Heart left ventricle (tissue), 13 donors: Measurements from ENCODE around the gene HEPACAM.

Source experiments
- CTCF ChIP-seq, 12 donors: fragments of 200-600 bp; sonication (generic) in 4 of 12; IDR thresholded peaks; one replicate each; pipeline versions ENCODE4 v1.5.0 to v1.8.0; 2018 to 2022; ENCODE audit warnings: antibody characterized with exemption in 12 of 12, mild to moderate bottlenecking in 5 of 12
- POLR2A ChIP-seq, 2 donors: fragments of 450-650 bp; IDR thresholded peaks; one replicate each; pipeline ENCODE4 v1.6.1; 2017; ENCODE audit warnings: antibody characterized with exemption in 2 of 2, mild to moderate bottlenecking in 2 of 2, moderate library complexity in 2 of 2
- donor health status: ischemic (EF 13 %, LVEDD 7.1; RV severe dilation, severe dysfunction).
- donor health status: DM: no; HTN: yes; CAD: no.
- donor health status: DM: no; HTN: no; CAD: no.
- donor health status: ischemic (EF 25% LVEDD 6.9; RV normal size, moderate dysfunction).
- donor health status: ischemic (EF 25% LVEDD 5.7; RV mildly dilated, moderate dysfunction).
- donor health status: ischemic (EF 35%, LVEDD 5.7; RV mildly dilated, moderate dysfunction).
- donor health status: nonischemic (EF 11% LVEDD 7.7; RV severe dilation, severe dysfunction).
- donor health status: DM: yes; HTN: yes; CAD: no.
- donor health status: PGD.
- donor health status: ischemic (EF 29% LVEDD 5.4; RV normal size, mild dysfunction).
- donor health status: nonischemic (EF 23%, LVEDD 6.1; RV moderate dilation, normal function).

- TF ChIP-seq CTCF (IDR thresholded peaks at IDR 0.05) (no peak), POLR2A (IDR thresholded peaks at IDR 0.05) (no peak)
These were observed 35.1 kb upstream of the HEPACAM start for GRCh38 chr11:124970925-124971324.
